ENCODE results near the gene GABRB3. TPM values are rescaled to one million over a fixed set of nuclear protein-coding genes. Genes with fewer than 3 reads are reported as not detected.

The GABRB3 gene
- total and polyA plus RNA-seq, 10 donors = 0.09 to 7.0 (median 1.2) TPM

- no peak for DNase-seq
- intact Hi-C loops (cut with DNase I; ENCODE audit: low total_unique reads) = no loop called here
- Histone ChIP-seq H3K36me3 (no peaks in the 10 kb centered on the region), H3K27ac (no peak overlapping the region), H3K4me1 (no peaks in the 10 kb centered on the region), H3K4me3 (no peak overlapping the region), H3K9me3 (peaks cover 0 to 46% (median 21%) of the 10 kb centered on the region in 8 donors), H3K27me3 (replicated peaks in 1 of 7) (no peaks in the 10 kb centered on the region)
- 55 to 76% (median 61%) methylated on average over 3 to 4 of the region's 4 CpGs for WGBS, 5 donors
- no peak for TF ChIP-seq CTCF (IDR thresholded peaks at IDR 0.05 in 8 of 11, conservative IDR thresholded peaks at IDR 0.05 in 3 of 11)
- TF ChIP-seq POLR2AphosphoS5 (IDR thresholded peaks at IDR 0.05) = no peak
- no peak for TF ChIP-seq POLR2A (IDR thresholded peaks at IDR 0.05)
Observed at GRCh38 chr15:26630857-26631256, 142.0 kb downstream of the GABRB3 start.

DNA sequence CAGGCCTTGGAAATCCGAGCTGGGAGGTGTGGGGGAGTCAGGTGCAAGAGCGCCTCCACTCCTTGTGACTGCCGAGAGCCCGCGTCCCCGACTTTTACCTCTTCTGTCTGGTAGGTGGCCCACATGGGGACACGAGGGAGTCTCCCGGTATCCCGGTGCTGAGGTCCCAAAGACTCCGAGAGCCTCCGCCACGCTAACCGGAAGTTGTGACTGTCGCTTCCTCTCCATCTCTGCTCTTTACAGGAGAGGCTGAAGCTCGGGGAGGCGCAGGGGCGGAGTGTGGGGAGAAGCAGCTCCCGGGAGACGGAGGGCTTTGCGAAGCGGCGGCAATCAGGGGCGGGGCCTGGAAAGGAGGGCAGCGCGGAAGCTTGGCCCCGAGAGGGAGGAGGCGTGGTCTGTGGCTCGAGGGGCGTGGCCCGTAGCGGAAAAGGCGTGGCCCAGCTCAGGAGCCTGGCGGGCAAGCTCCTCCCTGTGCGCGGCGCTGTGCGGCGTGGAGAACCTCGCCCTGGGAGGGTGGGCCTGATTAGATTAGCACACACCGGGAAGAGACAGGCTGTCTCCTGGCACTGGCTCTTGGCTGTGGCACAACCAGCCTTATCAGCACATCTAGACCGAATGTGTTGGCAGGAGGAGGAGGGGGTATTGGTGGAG, 143.9 kb downstream of the GABRB3 start:
- intact Hi-C loops (cut with DNase I; ENCODE audit: low total_unique reads) = no loop called here
- Histone ChIP-seq H3K36me3 (no peaks in the 10 kb centered on the region), H3K9me3 (peaks cover 0 to 54% (median 31%) of the 10 kb centered on the region in 8 donors), H3K27me3 (replicated peaks in 1 of 7) (no peaks in the 10 kb centered on the region), H3K4me3 (peak overlapping the region in 4 of 8 donors; percentile 4 to 23 (median 14)), H3K4me1 (no peaks in the 10 kb centered on the region), H3K27ac (peak overlapping the region in 2 of 8 donors; percentile 20 to 54)
- peak; percentile 86 for DNase-seq
- WGBS, 5 donors = 70 to 81% (median 78%) methylated on average over 40 to 41 of the region's 41 CpGs
- no peak for TF ChIP-seq POLR2A (IDR thresholded peaks at IDR 0.05)
- TF ChIP-seq POLR2AphosphoS5 (IDR thresholded peaks at IDR 0.05) = peak in 1 of 3 donors; percentile 27

DNA sequence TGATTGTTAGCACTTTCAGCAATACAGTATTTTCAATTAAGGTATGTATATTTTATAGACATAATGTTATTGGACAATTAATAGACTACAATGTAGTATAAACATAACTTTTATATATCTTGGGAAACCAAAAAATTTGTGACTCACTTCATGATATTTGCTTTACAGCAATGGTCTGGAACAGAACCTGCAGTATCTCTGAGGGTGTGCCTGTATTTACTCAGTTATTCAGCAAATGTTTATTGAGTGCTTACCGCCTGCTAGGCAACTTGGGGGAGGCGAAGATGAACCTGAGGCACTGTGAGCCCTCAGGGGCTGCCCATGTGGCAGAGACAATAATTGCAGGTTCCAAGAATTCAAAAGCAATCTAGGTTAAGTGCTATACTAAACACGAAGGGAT, 144.8 kb downstream of the GABRB3 start:
- Histone ChIP-seq H3K27me3 (replicated peaks in 1 of 7) (no peaks in the 10 kb centered on the region), H3K9me3 (peaks cover 0 to 61% (median 37%) of the 10 kb centered on the region in 8 donors), H3K4me3 (no peak overlapping the region), H3K36me3 (no peaks in the 10 kb centered on the region), H3K27ac (no peak overlapping the region), H3K4me1 (no peaks in the 10 kb centered on the region)
- TF ChIP-seq POLR2AphosphoS5 (IDR thresholded peaks at IDR 0.05) (no peak), POLR2A (IDR thresholded peaks at IDR 0.05) (no peak), CTCF (IDR thresholded peaks at IDR 0.05 in 8 of 11, conservative IDR thresholded peaks at IDR 0.05 in 3 of 11) (no peak)
- intact Hi-C loops (cut with DNase I; ENCODE audit: low total_unique reads) = no loop called here
- no peak for DNase-seq
- 83 to 93% (median 86%) methylated on average over 3 of the region's 3 CpGs for WGBS, 5 donors

- H3K27me3 ChIP-seq (replicated peaks in 1 of 7) = no peaks in the 10 kb centered on the region
- H3K4me3 ChIP-seq = no peak overlapping the region
- H3K36me3 ChIP-seq = no peaks in the 10 kb centered on the region
- no peak for TF ChIP-seq POLR2AphosphoS5 (IDR thresholded peaks at IDR 0.05)
- H3K9me3 ChIP-seq = peaks cover 0 to 75% (median 41%) of the 10 kb centered on the region in 8 donors
- no peak for DNase-seq
- H3K27ac ChIP-seq = no peak overlapping the region
- WGBS, 5 donors = 91 to 93% (median 91%) methylated on average over 17 of the region's 17 CpGs
- intact Hi-C loops (cut with DNase I; ENCODE audit: low total_unique reads) = no loop called here
- H3K4me1 ChIP-seq = no peaks in the 10 kb centered on the region
Observed at GRCh38 chr15:26624128-26624527, 148.7 kb downstream of the GABRB3 start.

DNA sequence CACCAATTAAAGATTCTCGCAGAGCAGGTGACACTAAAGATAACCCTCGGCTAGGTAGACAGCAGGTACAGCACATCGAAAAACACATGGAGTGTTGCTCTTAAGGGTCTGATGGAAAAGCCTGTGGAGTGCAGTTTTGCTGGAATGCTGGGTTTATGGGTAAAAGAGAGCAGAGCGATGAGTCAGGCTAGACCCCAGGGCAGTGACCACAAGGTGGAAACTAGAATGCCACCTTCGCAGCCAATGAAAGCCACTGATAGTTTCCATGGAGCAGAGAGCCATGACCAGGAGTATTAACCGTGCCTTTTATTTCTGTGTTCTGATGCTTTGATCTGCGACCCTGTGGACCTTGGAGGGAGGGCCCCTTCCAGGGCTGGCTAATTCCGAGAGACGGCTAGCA, 149.8 kb downstream of the GABRB3 start:
- 77 to 89% (median 89%) methylated on average over 8 to 9 of the region's 9 CpGs for WGBS, 5 donors
- no peak for DNase-seq

More for the DNA sequence above, 149.8 kb downstream of the GABRB3 start:
- H3K36me3 ChIP-seq = no peaks in the 10 kb centered on the region
- peaks cover 0 to 65% (median 34%) of the 10 kb centered on the region in 8 donors for H3K9me3 ChIP-seq
- H3K4me3 ChIP-seq = no peak overlapping the region
- H3K27ac ChIP-seq = no peak overlapping the region
- intact Hi-C loops (cut with DNase I; ENCODE audit: low total_unique reads) = no loop called here
- no peak for TF ChIP-seq POLR2AphosphoS5 (IDR thresholded peaks at IDR 0.05)
- no peak for TF ChIP-seq POLR2A (IDR thresholded peaks at IDR 0.05)
- TF ChIP-seq CTCF (IDR thresholded peaks at IDR 0.05 in 8 of 11, conservative IDR thresholded peaks at IDR 0.05 in 3 of 11) = no peak
- H3K27me3 ChIP-seq (replicated peaks in 1 of 7) = no peaks in the 10 kb centered on the region
- H3K4me1 ChIP-seq = no peaks in the 10 kb centered on the region

Measured in spleen (tissue), 11 donors.